SU-DHL-6 (cell line): ENCODE measurements around the gene PRDM15.

Experiments used
- H2AFZ ChIP-seq: fragments of 200-600 bp; sonication (generic); 2 replicates; pipeline ENCODE4 v1.6.1; 2014; ENCODE audit warnings: low read depth, mild to moderate bottlenecking, moderate library complexity, mixed read lengths, antibody characterized with exemption, low read length; ENCODE audit not compliant: severe bottlenecking
- H3F3A ChIP-seq: fragments of 200-600 bp; shearing (Covaris generic); 2 replicates; pipeline ENCODE4 v1.6.0; 2016; ENCODE audit warnings: antibody characterized with exemption, mild to moderate bottlenecking; ENCODE audit not compliant: insufficient read depth
- H3K27ac ChIP-seq: fragments of 200-600 bp; sonication (generic); 2 replicates; pipeline ENCODE4 v1.5.1; 2016; ENCODE audit warnings: low read depth, mild to moderate bottlenecking, low read length, moderate library complexity, mixed read lengths
- H3K27me3 ChIP-seq: fragments of 200-600 bp; sonication (generic), shearing (Covaris generic); 2 replicates; pipeline ENCODE4 v1.6.0; 2014; ENCODE audit warnings: mild to moderate bottlenecking, low read length
- H3K36me3 ChIP-seq: fragments of 200-600 bp; sonication (generic); 2 replicates; pipeline ENCODE4 v1.6.1; 2014; ENCODE audit warnings: mild to moderate bottlenecking, low read length, mixed read lengths
- H3K4me2 ChIP-seq: fragments of 300-600, 200-600 bp; shearing (Covaris generic), sonication (generic); 2 replicates; pipeline ENCODE4 v1.6.0; 2014; ENCODE audit warnings: low read length, low read depth, mild to moderate bottlenecking; ENCODE audit not compliant: poor library complexity, severe bottlenecking
- H3K4me3 ChIP-seq: fragments of 200-600 bp; sonication (generic); 2 replicates; pipeline ENCODE4 v1.5.1; 2014; ENCODE audit warnings: antibody characterized with exemption, low read length, mild to moderate bottlenecking, mixed read lengths; ENCODE audit not compliant: insufficient read depth, poor library complexity, severe bottlenecking
- H3K79me2 ChIP-seq: fragments of 200-600 bp; sonication (generic); 2 replicates; pipeline ENCODE4 v1.6.1; 2014; ENCODE audit warnings: mild to moderate bottlenecking, low read length, moderate library complexity; ENCODE audit not compliant: insufficient read depth
- H3K9ac ChIP-seq: fragments of 200-600 bp; sonication (generic); 2 replicates; pipeline ENCODE4 v1.7.0; 2014; ENCODE audit warnings: mild to moderate bottlenecking, low read length
- H3K9me2 ChIP-seq: fragments of 200-600 bp; sonication (generic); replicated peaks from 2 replicates; pipeline ENCODE4 v1.6.1; 2014; ENCODE audit warnings: low read length; ENCODE audit not compliant: insufficient read depth
- H3K9me3 ChIP-seq: fragments of 200-600 bp; sonication (generic); 2 replicates; pipeline ENCODE4 v1.6.1; 2014; ENCODE audit warnings: low read length, mixed read lengths; ENCODE audit not compliant: insufficient read depth
- H4K20me1 ChIP-seq: fragments of 200-600 bp; sonication (generic); 2 replicates; pipeline ENCODE4 v1.6.1; 2014; ENCODE audit warnings: low read depth, mild to moderate bottlenecking, antibody characterized with exemption, low read length, moderate library complexity, mixed read lengths
- EZH2phosphoT487 ChIP-seq: fragments of 200-600 bp; sonication (generic), shearing (Covaris generic); conservative IDR thresholded peaks from 2 replicates; pipeline ENCODE4 v1.6.1; 2018; ENCODE audit warnings: mild to moderate bottlenecking, antibody characterized with exemption, low read length, moderate library complexity, mixed read lengths
- TF ChIP-seq, protein P1 (sequence below): fragments of 200-600 bp; sonication (generic); IDR thresholded peaks from one replicate; pipeline ENCODE4 v1.5.1; 2017; ENCODE audit warnings: antibody characterized with exemption, mild to moderate bottlenecking, low read length, moderate library complexity; ENCODE audit not compliant: insufficient read depth, poor library complexity, severe bottlenecking

PRDM15 gene

DNA sequence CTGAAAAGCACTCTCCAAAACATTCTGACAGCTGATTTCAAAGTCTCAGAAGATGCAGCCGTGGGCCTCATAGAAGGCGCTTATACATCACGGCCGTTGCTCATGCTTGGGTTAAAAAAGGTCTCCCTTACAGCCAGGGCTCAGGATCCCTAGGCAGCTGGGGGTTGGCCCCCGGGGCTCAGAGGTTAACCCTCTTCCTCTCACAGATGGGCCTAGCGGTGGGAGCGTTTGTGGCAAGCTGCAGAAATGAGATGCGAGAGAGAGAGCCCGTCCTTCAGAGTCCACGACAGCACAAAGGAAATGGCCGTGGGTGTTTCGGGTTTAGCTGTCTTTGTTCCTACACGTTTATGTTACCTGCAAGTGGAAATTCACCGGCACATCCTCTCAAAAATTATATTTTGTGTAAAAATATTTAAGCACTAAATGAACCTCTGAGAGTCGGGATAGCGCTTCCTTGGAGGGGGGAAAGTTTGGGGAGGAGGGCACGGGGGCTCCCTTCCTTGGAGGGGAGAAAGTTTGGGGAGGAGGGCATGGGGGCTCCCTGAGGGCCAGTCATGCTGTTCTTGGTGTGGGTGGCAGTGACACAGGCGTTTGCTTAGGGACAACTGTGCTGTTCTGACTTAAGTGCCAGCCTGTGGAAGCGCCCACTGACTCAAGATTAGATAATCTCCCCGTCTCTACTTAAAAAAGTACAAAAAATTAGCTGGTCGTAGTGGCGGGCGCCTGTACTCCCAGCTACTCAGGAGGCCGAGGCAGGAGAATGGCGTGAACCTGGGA is 20.5 kb upstream of the PRDM15 start:
- Histone ChIP-seq H3K4me3 (no peak overlapping the region), H2AFZ (no peak overlapping the region), H3K36me3 (no peaks in the 10 kb centered on the region), H3K9me2 (no peaks in the 10 kb centered on the region), H3K9ac (no peak overlapping the region), H3K27ac (no peak overlapping the region), H4K20me1 (no peaks in the 10 kb centered on the region), H3K27me3 (no peaks in the 10 kb centered on the region), H3K79me2 (no peaks in the 10 kb centered on the region), H3F3A (no peaks in the 10 kb centered on the region), H3K4me2 (no peak overlapping the region), H3K9me3 (no peaks in the 10 kb centered on the region)
- no peak for TF ChIP-seq EZH2phosphoT487
- TF ChIP-seq, protein P1, sequence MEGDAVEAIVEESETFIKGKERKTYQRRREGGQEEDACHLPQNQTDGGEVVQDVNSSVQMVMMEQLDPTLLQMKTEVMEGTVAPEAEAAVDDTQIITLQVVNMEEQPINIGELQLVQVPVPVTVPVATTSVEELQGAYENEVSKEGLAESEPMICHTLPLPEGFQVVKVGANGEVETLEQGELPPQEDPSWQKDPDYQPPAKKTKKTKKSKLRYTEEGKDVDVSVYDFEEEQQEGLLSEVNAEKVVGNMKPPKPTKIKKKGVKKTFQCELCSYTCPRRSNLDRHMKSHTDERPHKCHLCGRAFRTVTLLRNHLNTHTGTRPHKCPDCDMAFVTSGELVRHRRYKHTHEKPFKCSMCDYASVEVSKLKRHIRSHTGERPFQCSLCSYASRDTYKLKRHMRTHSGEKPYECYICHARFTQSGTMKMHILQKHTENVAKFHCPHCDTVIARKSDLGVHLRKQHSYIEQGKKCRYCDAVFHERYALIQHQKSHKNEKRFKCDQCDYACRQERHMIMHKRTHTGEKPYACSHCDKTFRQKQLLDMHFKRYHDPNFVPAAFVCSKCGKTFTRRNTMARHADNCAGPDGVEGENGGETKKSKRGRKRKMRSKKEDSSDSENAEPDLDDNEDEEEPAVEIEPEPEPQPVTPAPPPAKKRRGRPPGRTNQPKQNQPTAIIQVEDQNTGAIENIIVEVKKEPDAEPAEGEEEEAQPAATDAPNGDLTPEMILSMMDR, result no peak

DNA sequence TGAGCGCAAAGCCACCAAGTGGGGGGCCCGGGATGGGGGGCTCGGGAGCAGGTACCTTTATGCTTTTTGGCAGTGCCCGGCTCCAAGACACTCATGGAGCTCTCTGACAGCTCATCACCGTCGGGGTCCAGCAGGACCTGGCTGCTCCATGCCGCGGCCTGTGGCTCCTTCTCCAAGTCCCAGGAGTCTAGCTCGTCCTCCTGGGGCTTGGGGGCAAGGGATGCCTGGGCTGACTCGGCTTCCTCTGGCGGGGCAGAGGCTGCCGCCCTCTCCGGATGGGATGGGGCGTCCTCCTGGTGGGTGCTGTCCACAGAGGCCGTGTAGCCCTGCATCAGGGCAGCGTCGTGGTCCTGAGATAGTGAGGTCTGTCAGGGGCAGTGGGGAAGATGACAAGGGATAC is 19.9 kb upstream of the PRDM15 start:
- no peak overlapping the region for H3K4me2 ChIP-seq
- H3K79me2 ChIP-seq, result no peaks in the 10 kb centered on the region
- no peak overlapping the region for H3K9ac ChIP-seq
- no peaks in the 10 kb centered on the region for H3K9me3 ChIP-seq
- H3K27me3 ChIP-seq, result no peaks in the 10 kb centered on the region
- H2AFZ ChIP-seq, result no peak overlapping the region
- TF ChIP-seq, protein P1, result no peak
- no peak for TF ChIP-seq EZH2phosphoT487
- H3K9me2 ChIP-seq, result no peaks in the 10 kb centered on the region
- H3K36me3 ChIP-seq, result no peaks in the 10 kb centered on the region
- no peaks in the 10 kb centered on the region for H4K20me1 ChIP-seq
- no peaks in the 10 kb centered on the region for H3F3A ChIP-seq
- no peak overlapping the region for H3K4me3 ChIP-seq
- H3K27ac ChIP-seq, result no peak overlapping the region

DNA sequence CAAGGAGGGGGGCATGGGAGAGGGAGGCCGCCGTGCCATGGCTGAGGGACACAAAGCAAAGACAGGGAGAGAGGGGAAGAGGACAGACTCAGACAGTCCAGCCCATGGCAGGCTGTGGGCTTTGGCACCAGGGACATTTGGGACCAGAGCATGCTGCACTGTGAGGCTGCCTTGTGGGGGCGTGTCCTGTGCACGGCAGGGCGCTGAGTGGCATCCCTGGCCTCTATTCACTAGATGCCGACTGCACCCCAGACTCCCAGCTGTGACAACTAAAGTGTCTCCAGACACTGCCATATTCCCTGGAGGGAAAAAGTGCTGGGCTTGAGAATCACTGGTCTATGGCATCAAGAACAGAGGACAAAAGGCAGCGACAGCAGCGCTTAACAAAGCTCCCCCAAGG is 18.6 kb upstream of the PRDM15 start:
- H3K9ac ChIP-seq, result no peak overlapping the region
- H3F3A ChIP-seq, result no peaks in the 10 kb centered on the region
- no peaks in the 10 kb centered on the region for H3K9me2 ChIP-seq
- H3K79me2 ChIP-seq, result no peaks in the 10 kb centered on the region
- no peak overlapping the region for H3K27ac ChIP-seq
- H3K9me3 ChIP-seq, result no peaks in the 10 kb centered on the region
- H3K36me3 ChIP-seq, result no peaks in the 10 kb centered on the region
- no peaks in the 10 kb centered on the region for H4K20me1 ChIP-seq
- no peak overlapping the region for H3K4me3 ChIP-seq
- H3K4me2 ChIP-seq, result no peak overlapping the region
- no peak for TF ChIP-seq EZH2phosphoT487
- TF ChIP-seq, protein P1, result no peak
- H3K27me3 ChIP-seq, result no peaks in the 10 kb centered on the region
- no peak overlapping the region for H2AFZ ChIP-seq
